Activated CD4-positive, alpha-beta T cell treated with anti-CD3 and anti-CD28 coated beads for 4 hours (primary cell): ENCODE data around the gene TMEM185B.
"Not testable (repeated sequence)": the region's sequence is repeated elsewhere in the genome, so short reads cannot be mapped to it uniquely, and the experiment has no call there.

Source experiments
- DNase-seq, 2 donors: peaks; one replicate each; pipeline ENCODE4 v3.0.0-alpha.2; 2020

Gene TMEM185B

GRCh38 chr2:120223034-120223912, at the start of gene TMEM185B:
Gene TMEM185B, minus strand, starts transcription at chr2:120223400. Its CDS starts 424 bp downstream, at chr2:120222976.
- peak; percentile 89 to 91 for DNase-seq

GRCh38 chr2:120271711-120272379, 48.6 kb upstream of the TMEM185B start:
- DNase-seq, result no peak

- no peak for DNase-seq
Observed at GRCh38 chr2:120269816-120270215, 46.6 kb upstream of the TMEM185B start.

GRCh38 chr2:120269076-120269744, 46.0 kb upstream of the TMEM185B start:
- no peak for DNase-seq

- no peak for DNase-seq
Observed at GRCh38 chr2:120267348-120267747, 44.1 kb upstream of the TMEM185B start.

- DNase-seq, result no peak
Observed at GRCh38 chr2:120265006-120265405, 41.8 kb upstream of the TMEM185B start.

GRCh38 chr2:120262761-120263428, 39.7 kb upstream of the TMEM185B start:
- DNase-seq, result no peak

- no peak for DNase-seq
Observed at GRCh38 chr2:120262150-120262549, 39.0 kb upstream of the TMEM185B start.

GRCh38 chr2:120261387-120262006, 38.3 kb upstream of the TMEM185B start:
- peak in 1 of 2 donors; percentile 16 for DNase-seq

- DNase-seq, result no peak
Observed at GRCh38 chr2:120260736-120261135, 37.5 kb upstream of the TMEM185B start.

GRCh38 chr2:120259939-120260338, 36.7 kb upstream of the TMEM185B start:
- DNase-seq, result not testable (repeated sequence)

GRCh38 chr2:120258196-120258595, 35.0 kb upstream of the TMEM185B start:
- DNase-seq, result no peak

GRCh38 chr2:120257522-120257921, 34.3 kb upstream of the TMEM185B start:
- DNase-seq, result no peak

- no peak for DNase-seq
Observed at GRCh38 chr2:120256651-120257000, 33.4 kb upstream of the TMEM185B start.

- DNase-seq, result no peak
Observed at GRCh38 chr2:120255986-120256650, 32.9 kb upstream of the TMEM185B start.

GRCh38 chr2:120255071-120255470, 31.9 kb upstream of the TMEM185B start:
- DNase-seq, result no peak

- no peak for DNase-seq
Observed at GRCh38 chr2:120254178-120254577, 31.0 kb upstream of the TMEM185B start.

GRCh38 chr2:120253021-120253882, 30.1 kb upstream of the TMEM185B start:
- peak; percentile 34 to 40 for DNase-seq

GRCh38 chr2:120252225-120253020, 29.2 kb upstream of the TMEM185B start, which contains the start of gene RALB:
Gene RALB, plus strand, starts transcription at chr2:120252852. Its CDS starts 25,813 bp downstream, at chr2:120278665.
- DNase-seq, result peak; percentile 99

- no peak for DNase-seq
Observed at GRCh38 chr2:120251880-120252224, 28.7 kb upstream of the TMEM185B start.
